Dendritic cell treated with granulocyte-macrophage colony-stimulating factor and Interleukin-4, amounts not matched to agents 40 ng/mL and 50 ng/mL, for 4 days (primary cell): ENCODE results near the gene QSOX2.
A peak's percentile ranks its signal among the peaks of the same experiment; 100 is the strongest.
"Not testable (repeated sequence)": the region's sequence is repeated elsewhere in the genome, so short reads cannot be mapped to it uniquely, and the experiment has no call there.

ENCODE experiments used
- H3K27ac Mint-ChIP-seq: one replicate; pipeline ENCODE4 v1.8.0; 2022; ENCODE audit warnings: mild to moderate bottlenecking, mixed read lengths
- H3K27me3 Mint-ChIP-seq: one replicate; pipeline ENCODE4 v1.8.0; 2022; ENCODE audit warnings: mild to moderate bottlenecking, mixed read lengths
- H3K36me3 Mint-ChIP-seq: one replicate; pipeline ENCODE4 v1.8.0; 2022; ENCODE audit warnings: low read depth, mixed read lengths
- H3K4me1 Mint-ChIP-seq: one replicate; pipeline ENCODE4 v1.8.0; 2022; ENCODE audit warnings: low read depth, mixed read lengths
- H3K4me3 Mint-ChIP-seq: one replicate; pipeline ENCODE4 v1.8.0; 2022; ENCODE audit warnings: mild to moderate bottlenecking, moderate library complexity, mixed read lengths
- H3K9me3 Mint-ChIP-seq: one replicate; pipeline ENCODE4 v1.8.0; 2022; ENCODE audit warnings: mixed read lengths
- intact Hi-C: fragments of 100-400 bp; cut with micrococcal nuclease; formaldehyde crosslinking; loops from one replicate; pipeline ENCODE4 v1.15.0; 2022

Gene QSOX2

DNA sequence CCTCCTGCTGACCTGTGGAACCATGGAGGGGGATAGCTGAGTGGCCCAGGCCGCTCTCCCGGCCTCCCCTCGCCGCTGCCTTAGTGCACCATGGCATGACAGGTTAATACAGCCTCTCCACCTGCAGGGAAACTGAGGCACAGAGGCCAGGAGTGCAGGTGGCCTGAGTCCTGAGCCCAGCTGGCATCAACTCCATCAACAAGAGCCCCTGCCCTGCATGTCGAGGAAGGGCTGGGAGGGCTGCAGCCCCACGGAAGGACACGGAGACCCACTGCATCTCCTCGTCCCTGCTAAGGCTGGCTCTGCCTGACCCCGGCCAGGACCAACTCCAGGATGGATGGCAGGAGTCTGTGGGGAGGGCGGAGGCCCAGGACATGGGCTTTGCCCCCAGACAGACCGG is 31.1 kb upstream of the QSOX2 start:
- Mint-ChIP-seq H3K4me1 (no peaks in the 10 kb centered on the region), H3K4me3 (no peak overlapping the region), H3K27ac (no peak overlapping the region), H3K36me3 (no peaks in the 10 kb centered on the region), H3K27me3 (peaks cover 29% of the 10 kb centered on the region), H3K9me3 (no peaks in the 10 kb centered on the region)
- intact Hi-C loops, result no loop called here

DNA sequence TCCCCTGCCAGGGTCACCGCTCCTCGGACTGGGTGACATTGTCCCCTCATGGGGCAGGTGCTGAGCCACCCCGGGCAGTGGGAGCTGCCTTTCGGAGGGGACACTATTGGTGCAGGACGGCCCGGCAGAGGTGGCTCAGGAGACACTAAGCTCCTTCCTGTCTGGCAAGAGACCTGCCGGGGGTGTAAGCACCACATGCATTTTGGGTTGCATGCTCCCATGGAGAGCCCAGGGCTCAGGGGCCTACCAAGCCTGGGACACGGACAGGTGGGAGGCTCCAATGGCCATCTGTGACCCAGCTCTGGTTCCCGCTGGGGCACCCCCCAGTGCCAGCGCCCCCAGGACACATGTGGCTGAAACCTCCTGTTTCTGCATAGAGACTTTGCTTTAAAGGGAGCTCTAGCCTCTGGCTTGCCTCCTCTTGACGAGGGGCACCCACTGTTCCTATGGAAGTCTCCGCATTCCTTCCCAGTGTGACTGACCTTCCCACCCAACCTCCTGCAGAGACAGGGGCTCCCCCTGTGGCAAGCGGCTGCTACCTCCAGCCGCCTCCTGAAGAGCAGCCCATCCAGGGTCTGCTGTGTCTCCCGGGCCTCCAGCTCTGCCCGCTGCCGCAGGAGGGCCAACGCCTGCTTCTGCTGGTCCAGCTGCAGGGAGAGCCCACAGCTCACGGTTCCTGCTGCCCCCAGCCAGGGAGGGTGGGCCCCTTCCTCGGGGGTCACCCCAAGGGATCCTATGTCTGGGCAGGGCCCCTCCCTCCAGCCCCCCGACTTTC is 30.2 kb upstream of the QSOX2 start:
- intact Hi-C loops, result no loop called here

GRCh38 chr9:136274786-136275654 is 29.4 kb upstream of the QSOX2 start:
- H3K9me3 Mint-ChIP-seq, result no peaks in the 10 kb centered on the region
- H3K36me3 Mint-ChIP-seq, result no peaks in the 10 kb centered on the region
- peaks cover 7% of the 10 kb centered on the region for H3K4me1 Mint-ChIP-seq
- H3K27ac Mint-ChIP-seq, result no peak overlapping the region
- intact Hi-C loops, result no loop called here
- peaks cover 30% of the 10 kb centered on the region for H3K27me3 Mint-ChIP-seq
- no peak overlapping the region for H3K4me3 Mint-ChIP-seq

More for the DNA sequence above, 30.2 kb upstream of the QSOX2 start:
- no peaks in the 10 kb centered on the region for H3K9me3 Mint-ChIP-seq
- no peak overlapping the region for H3K27ac Mint-ChIP-seq
- no peaks in the 10 kb centered on the region for H3K36me3 Mint-ChIP-seq
- H3K4me1 Mint-ChIP-seq, result no peaks in the 10 kb centered on the region
- H3K27me3 Mint-ChIP-seq, result peaks cover 30% of the 10 kb centered on the region
- no peak overlapping the region for H3K4me3 Mint-ChIP-seq

- Mint-ChIP-seq H3K36me3 (no peaks in the 10 kb centered on the region), H3K27ac (no peak overlapping the region), H3K9me3 (no peaks in the 10 kb centered on the region), H3K4me3 (no peak overlapping the region), H3K4me1 (peaks cover 14% of the 10 kb centered on the region), H3K27me3 (peaks cover 27% of the 10 kb centered on the region)
- intact Hi-C loops, result no loop called here
These were observed 28.5 kb upstream of the QSOX2 start for GRCh38 chr9:136273921-136274785.

GRCh38 chr9:136273244-136273865 is 27.7 kb upstream of the QSOX2 start:
- Mint-ChIP-seq H3K4me1 (peaks cover 14% of the 10 kb centered on the region), H3K36me3 (no peaks in the 10 kb centered on the region), H3K27me3 (peaks cover 30% of the 10 kb centered on the region), H3K27ac (no peak overlapping the region), H3K9me3 (no peaks in the 10 kb centered on the region), H3K4me3 (no peak overlapping the region)
- intact Hi-C loops, result no loop called here

DNA sequence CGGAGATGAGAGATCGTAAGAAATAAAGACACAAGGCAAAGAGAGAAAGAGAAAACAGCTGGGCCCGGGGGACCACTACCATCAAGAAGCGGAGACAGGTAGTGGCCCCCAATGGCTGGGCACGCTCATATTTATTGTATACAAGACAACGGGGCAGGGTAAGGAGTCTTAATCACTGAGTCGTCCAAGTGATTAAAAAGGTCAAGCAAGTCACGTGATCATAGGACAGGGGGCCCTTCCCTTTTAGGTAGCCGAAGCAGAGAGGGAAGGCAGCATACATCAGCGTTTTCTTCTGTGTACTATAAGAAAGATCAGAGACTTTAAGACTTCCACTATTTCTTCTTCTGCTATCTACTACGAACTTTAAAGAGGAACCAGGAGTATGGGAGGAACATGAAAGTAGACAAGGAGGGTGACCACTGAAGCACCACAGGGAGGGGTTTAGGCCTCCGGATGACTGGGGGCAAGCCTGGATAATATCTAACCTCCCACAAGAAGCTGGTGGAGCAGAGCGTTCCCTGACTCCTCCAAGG is 24.6 kb upstream of the QSOX2 start:
- H3K4me3 Mint-ChIP-seq, result no peak overlapping the region
- H3K4me1 Mint-ChIP-seq, result peaks cover 24% of the 10 kb centered on the region
- intact Hi-C loops, result no loop called here
- peaks cover 28% of the 10 kb centered on the region for H3K27me3 Mint-ChIP-seq
- no peaks in the 10 kb centered on the region for H3K9me3 Mint-ChIP-seq
- no peaks in the 10 kb centered on the region for H3K36me3 Mint-ChIP-seq
- peak overlapping the region; percentile 77 for H3K27ac Mint-ChIP-seq

GRCh38 chr9:136268735-136269134 is 23.1 kb upstream of the QSOX2 start:
- H3K27me3 Mint-ChIP-seq, result peaks cover 26% of the 10 kb centered on the region
- intact Hi-C loops, result no loop called here
- peaks cover 24% of the 10 kb centered on the region for H3K4me1 Mint-ChIP-seq
- no peaks in the 10 kb centered on the region for H3K36me3 Mint-ChIP-seq
- H3K27ac Mint-ChIP-seq, result peak overlapping the region; percentile 80
- H3K4me3 Mint-ChIP-seq, result no peak overlapping the region
- H3K9me3 Mint-ChIP-seq, result no peaks in the 10 kb centered on the region

- H3K36me3 Mint-ChIP-seq, result no peaks in the 10 kb centered on the region
- H3K27me3 Mint-ChIP-seq, result peaks cover 26% of the 10 kb centered on the region
- H3K4me1 Mint-ChIP-seq, result peaks cover 24% of the 10 kb centered on the region
- peak overlapping the region; percentile 80 for H3K27ac Mint-ChIP-seq
- intact Hi-C loops, result no loop called here
- H3K4me3 Mint-ChIP-seq, result peak overlapping the region; percentile 76
- no peaks in the 10 kb centered on the region for H3K9me3 Mint-ChIP-seq
These were observed 22.7 kb upstream of the QSOX2 start for GRCh38 chr9:136268318-136268717.

- Mint-ChIP-seq H3K4me3 (peak overlapping the region; percentile 76), H3K4me1 (peaks cover 24% of the 10 kb centered on the region), H3K36me3 (no peaks in the 10 kb centered on the region), H3K27me3 (peaks cover 27% of the 10 kb centered on the region), H3K9me3 (no peaks in the 10 kb centered on the region), H3K27ac (peak overlapping the region; percentile 80)
- intact Hi-C loops, result loop anchor here (1.0 kb wide), 1 partner anchor 22 kb away; the partner anchor contains the start of gene QSOX2
These were observed 21.9 kb upstream of the QSOX2 start for GRCh38 chr9:136267261-136268111.

GRCh38 chr9:136266641-136267040 is 21.0 kb upstream of the QSOX2 start:
- H3K36me3 Mint-ChIP-seq, H3K9me3 Mint-ChIP-seq: not testable (repeated sequence)
- Mint-ChIP-seq H3K4me1 (peaks cover 24% of the 10 kb centered on the region), H3K27me3 (peaks cover 21% of the 10 kb centered on the region), H3K4me3 (peak overlapping the region; percentile 63), H3K27ac (peak overlapping the region; percentile 80)
- intact Hi-C loops, result loop anchor here (1.0 kb wide), 1 partner anchor 21 kb away; the partner anchor contains the start of gene QSOX2

- Mint-ChIP-seq H3K36me3 (no peaks in the 10 kb centered on the region), H3K4me3 (no peak overlapping the region), H3K27me3 (peaks cover 21% of the 10 kb centered on the region), H3K9me3 (no peaks in the 10 kb centered on the region), H3K27ac (no peak overlapping the region), H3K4me1 (peaks cover 24% of the 10 kb centered on the region)
- intact Hi-C loops, result no loop called here
These were observed 20.1 kb upstream of the QSOX2 start for GRCh38 chr9:136265561-136266355.
